ENCODE measurements around the gene UNKL. TPM values are rescaled to one million over a fixed set of nuclear protein-coding genes. Genes with fewer than 3 reads are reported as not detected.

Gene UNKL
- total RNA-seq, 1 donor from 2014 or later: 6.1 TPM

DNA sequence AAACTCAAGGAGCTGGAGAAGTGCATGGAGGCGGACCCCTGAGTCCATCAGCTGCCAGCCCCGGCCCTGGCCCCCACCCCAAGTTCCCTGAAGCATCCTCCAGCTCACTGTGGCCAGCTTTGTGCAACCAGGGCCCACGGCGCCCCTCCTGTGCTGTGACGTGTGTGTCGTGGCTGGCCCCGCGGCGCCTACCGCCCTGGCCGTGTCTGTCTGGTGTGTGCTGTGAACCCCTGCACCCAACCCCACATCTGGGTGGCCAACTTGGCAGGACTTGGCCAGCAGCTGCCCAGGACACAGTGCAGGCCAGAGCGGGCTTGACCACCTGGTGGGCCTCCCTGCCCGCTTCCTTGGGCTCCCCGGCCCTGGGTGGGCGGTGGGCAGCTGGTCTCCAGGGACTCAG is 66.1 kb downstream of the UNKL start:
- DNase-seq (ENCODE audit: low spot score): no peak
- Mint-ChIP-seq H3K4me1 (peaks cover 19% of the 10 kb centered on the region), H3K27ac (no peak overlapping the region), H3K27me3 (ENCODE audit: insufficient read depth, low read depth) (peaks cover 18% of the 10 kb centered on the region), H3K36me3 (peaks cover 5% of the 10 kb centered on the region), H3K9me3 (peaks cover 6% of the 10 kb centered on the region), H3K4me3 (peak overlapping the region; percentile 55)
- Histone ChIP-seq H2AFZ (replicated peaks) (no peak overlapping the region), H3K4me1 (peaks cover 3% of the 10 kb centered on the region), H3F3A (ENCODE audit: low read depth) (no peaks in the 10 kb centered on the region), H3K4me3 (no peak overlapping the region), H3K36me3 (no peaks in the 10 kb centered on the region), H3K27ac (no peak overlapping the region), H3K79me2 (ENCODE audit: low read depth) (peaks cover 29% of the 10 kb centered on the region), H3K4me2 (no peak overlapping the region), H3K9ac (no peak overlapping the region), H3K9me3 (ENCODE audit: low read depth) (no peaks in the 10 kb centered on the region), H4K20me1 (ENCODE audit: low read depth) (peaks cover 6% of the 10 kb centered on the region), H3K27me3 (peaks cover 18% of the 10 kb centered on the region)
- TF ChIP-seq, protein P1, sequence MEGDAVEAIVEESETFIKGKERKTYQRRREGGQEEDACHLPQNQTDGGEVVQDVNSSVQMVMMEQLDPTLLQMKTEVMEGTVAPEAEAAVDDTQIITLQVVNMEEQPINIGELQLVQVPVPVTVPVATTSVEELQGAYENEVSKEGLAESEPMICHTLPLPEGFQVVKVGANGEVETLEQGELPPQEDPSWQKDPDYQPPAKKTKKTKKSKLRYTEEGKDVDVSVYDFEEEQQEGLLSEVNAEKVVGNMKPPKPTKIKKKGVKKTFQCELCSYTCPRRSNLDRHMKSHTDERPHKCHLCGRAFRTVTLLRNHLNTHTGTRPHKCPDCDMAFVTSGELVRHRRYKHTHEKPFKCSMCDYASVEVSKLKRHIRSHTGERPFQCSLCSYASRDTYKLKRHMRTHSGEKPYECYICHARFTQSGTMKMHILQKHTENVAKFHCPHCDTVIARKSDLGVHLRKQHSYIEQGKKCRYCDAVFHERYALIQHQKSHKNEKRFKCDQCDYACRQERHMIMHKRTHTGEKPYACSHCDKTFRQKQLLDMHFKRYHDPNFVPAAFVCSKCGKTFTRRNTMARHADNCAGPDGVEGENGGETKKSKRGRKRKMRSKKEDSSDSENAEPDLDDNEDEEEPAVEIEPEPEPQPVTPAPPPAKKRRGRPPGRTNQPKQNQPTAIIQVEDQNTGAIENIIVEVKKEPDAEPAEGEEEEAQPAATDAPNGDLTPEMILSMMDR (IDR thresholded peaks at IDR 0.05): no peak
- no peak for TF ChIP-seq EZH2 (IDR thresholded peaks at IDR 0.05)
- TF ChIP-seq EZH2phosphoT487 (IDR thresholded peaks at IDR 0.05): no peak

DNA sequence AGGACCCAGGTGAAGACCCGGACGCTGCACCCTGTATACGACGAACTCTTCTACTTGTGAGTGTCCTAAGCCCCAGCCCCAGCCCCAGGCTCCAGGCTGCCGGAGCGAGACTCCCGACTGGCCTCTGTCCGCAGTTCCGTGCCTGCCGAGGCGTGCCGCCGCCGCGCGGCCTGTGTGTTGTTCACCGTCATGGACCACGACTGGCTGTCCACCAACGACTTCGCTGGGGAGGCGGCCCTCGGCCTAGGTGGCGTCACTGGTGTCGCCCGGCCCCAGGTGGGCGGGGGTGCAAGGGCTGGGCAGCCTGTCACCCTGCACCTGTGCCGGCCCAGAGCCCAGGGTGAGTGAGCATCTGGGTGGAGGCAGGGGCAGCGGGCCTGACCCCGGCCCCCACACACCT is 66.5 kb downstream of the UNKL start:
- no peak for DNase-seq (ENCODE audit: low spot score)
- H3K4me3 Mint-ChIP-seq: no peak overlapping the region

DNA sequence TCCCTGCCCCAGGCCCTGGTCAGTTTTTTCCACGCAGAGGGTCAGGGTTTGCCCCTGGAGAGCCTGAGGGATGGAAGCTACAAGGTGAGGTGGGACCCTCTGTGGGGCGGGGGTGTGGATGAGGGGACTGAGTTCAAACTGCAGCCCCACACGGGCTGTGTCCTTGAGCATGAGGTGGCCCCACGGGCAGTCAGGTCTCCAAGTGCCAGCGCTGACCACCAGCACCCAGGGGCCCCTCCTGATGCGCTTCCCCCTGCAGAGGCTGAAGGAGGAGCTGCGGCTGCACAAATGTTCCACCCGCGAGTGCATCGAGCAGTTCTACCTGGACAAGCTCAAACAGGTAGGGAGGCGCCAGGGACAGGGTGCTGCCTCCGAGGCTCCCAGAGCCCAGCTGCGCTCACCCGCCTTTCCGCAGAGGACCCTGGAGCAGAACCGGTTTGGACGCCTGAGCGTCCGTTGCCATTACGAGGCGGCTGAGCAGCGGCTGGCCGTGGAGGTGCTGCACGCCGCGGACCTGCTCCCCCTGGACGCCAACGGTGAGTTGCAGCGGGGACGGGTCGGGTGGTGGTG is 67.1 kb downstream of the UNKL start:
- H3K27me3 ChIP-seq: peaks cover 25% of the 10 kb centered on the region
- Mint-ChIP-seq H3K4me3 (no peak overlapping the region), H3K27me3 (ENCODE audit: insufficient read depth, low read depth) (peaks cover 17% of the 10 kb centered on the region), H3K4me1 (peaks cover 19% of the 10 kb centered on the region), H3K27ac (no peak overlapping the region), H3K36me3 (peaks cover 2% of the 10 kb centered on the region), H3K9me3 (peaks cover 3% of the 10 kb centered on the region)
- peaks cover 2% of the 10 kb centered on the region for H3F3A ChIP-seq (ENCODE audit: low read depth)
- H3K79me2 ChIP-seq (ENCODE audit: low read depth): peaks cover 18% of the 10 kb centered on the region
- peaks cover 8% of the 10 kb centered on the region for H3K4me1 ChIP-seq
- no peaks in the 10 kb centered on the region for H3K36me3 ChIP-seq
- DNase-seq (ENCODE audit: low spot score): no peak
- H3K9me3 ChIP-seq (ENCODE audit: low read depth): no peaks in the 10 kb centered on the region
- H3K4me2 ChIP-seq: no peak overlapping the region
- no peak overlapping the region for H3K9ac ChIP-seq
- no peak overlapping the region for H3K4me3 ChIP-seq
- TF ChIP-seq EZH2 (IDR thresholded peaks at IDR 0.05) (no peak), EZH2phosphoT487 (IDR thresholded peaks at IDR 0.05) (no peak)
- TF ChIP-seq, protein P1 (IDR thresholded peaks at IDR 0.05): no peak
- peaks cover 10% of the 10 kb centered on the region for H4K20me1 ChIP-seq (ENCODE audit: low read depth)
- no peak overlapping the region for H3K27ac ChIP-seq
- no peak overlapping the region for H2AFZ ChIP-seq (replicated peaks)

More for the DNA sequence above, 66.5 kb downstream of the UNKL start:
- peaks cover 24% of the 10 kb centered on the region for H3K79me2 ChIP-seq (ENCODE audit: low read depth)
- TF ChIP-seq EZH2 (IDR thresholded peaks at IDR 0.05): no peak
- TF ChIP-seq, protein P1 (IDR thresholded peaks at IDR 0.05): no peak
- TF ChIP-seq EZH2phosphoT487 (IDR thresholded peaks at IDR 0.05): no peak
- Mint-ChIP-seq H3K27me3 (ENCODE audit: insufficient read depth, low read depth) (peaks cover 21% of the 10 kb centered on the region), H3K36me3 (peaks cover 5% of the 10 kb centered on the region), H3K4me1 (peaks cover 19% of the 10 kb centered on the region), H3K27ac (no peak overlapping the region), H3K9me3 (peaks cover 6% of the 10 kb centered on the region)
- no peak overlapping the region for H3K27ac ChIP-seq
- H3K36me3 ChIP-seq: no peaks in the 10 kb centered on the region
- H3K4me2 ChIP-seq: no peak overlapping the region
- H2AFZ ChIP-seq (replicated peaks): no peak overlapping the region
- H3K4me1 ChIP-seq: peaks cover 4% of the 10 kb centered on the region
- H3K4me3 ChIP-seq: no peak overlapping the region
- no peak overlapping the region for H3K9ac ChIP-seq
- no peaks in the 10 kb centered on the region for H3F3A ChIP-seq (ENCODE audit: low read depth)
- peaks cover 6% of the 10 kb centered on the region for H4K20me1 ChIP-seq (ENCODE audit: low read depth)
- H3K27me3 ChIP-seq: peaks cover 20% of the 10 kb centered on the region
- no peaks in the 10 kb centered on the region for H3K9me3 ChIP-seq (ENCODE audit: low read depth)

Measured in neural progenitor cell (in vitro differentiated cells).